GM18951 (cell line): ENCODE measurements around the gene SECISBP2.
"Not testable (repeated sequence)": the region's sequence is repeated elsewhere in the genome, so short reads cannot be mapped to it uniquely, and the experiment has no call there.

Experiments used
- POLR2A ChIP-seq: IDR thresholded peaks from 4 replicates; pipeline ENCODE4 v1.6.1; 2011; ENCODE audit warnings: mild to moderate bottlenecking; ENCODE audit not compliant: insufficient read length, insufficient read depth; ENCODE audit errors: extremely low read depth
- in situ Hi-C: fragments of 300-500 bp; cut with MboI; formaldehyde crosslinking; loops from one replicate; pipeline ENCODE4 v1.12.0; 2022; ENCODE audit warnings: low sequenced_read_pairs, mixed read lengths, inconsistent platforms; ENCODE audit not compliant: unreplicated experiment

SECISBP2 gene

DNA sequence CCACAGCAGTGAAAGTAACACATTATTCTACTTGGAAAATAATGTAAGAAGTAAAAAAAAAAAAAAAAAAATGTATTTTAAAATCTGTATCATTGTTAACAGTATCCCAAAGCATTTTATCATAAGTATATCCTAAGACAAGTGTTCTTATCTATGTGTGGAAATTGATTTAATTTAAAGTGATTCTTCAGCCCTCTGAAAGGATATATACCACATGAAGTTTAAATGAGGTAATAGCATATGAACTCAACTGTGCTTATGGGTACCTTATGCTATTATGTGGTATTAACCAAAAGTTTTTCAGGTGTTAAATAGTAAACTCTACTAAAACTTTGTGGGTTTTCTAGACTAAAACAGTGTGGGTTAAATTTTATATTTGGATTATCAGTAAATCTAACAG is 2.8 kb upstream of the SECISBP2 start:
- no peak for TF ChIP-seq POLR2A
- in situ Hi-C loops: no loop called here

- in situ Hi-C loops: no loop called here
- peak; percentile 37 for TF ChIP-seq POLR2A
These were observed 1.0 kb upstream of the SECISBP2 start for GRCh38 chr9:89317282-89317681.

DNA sequence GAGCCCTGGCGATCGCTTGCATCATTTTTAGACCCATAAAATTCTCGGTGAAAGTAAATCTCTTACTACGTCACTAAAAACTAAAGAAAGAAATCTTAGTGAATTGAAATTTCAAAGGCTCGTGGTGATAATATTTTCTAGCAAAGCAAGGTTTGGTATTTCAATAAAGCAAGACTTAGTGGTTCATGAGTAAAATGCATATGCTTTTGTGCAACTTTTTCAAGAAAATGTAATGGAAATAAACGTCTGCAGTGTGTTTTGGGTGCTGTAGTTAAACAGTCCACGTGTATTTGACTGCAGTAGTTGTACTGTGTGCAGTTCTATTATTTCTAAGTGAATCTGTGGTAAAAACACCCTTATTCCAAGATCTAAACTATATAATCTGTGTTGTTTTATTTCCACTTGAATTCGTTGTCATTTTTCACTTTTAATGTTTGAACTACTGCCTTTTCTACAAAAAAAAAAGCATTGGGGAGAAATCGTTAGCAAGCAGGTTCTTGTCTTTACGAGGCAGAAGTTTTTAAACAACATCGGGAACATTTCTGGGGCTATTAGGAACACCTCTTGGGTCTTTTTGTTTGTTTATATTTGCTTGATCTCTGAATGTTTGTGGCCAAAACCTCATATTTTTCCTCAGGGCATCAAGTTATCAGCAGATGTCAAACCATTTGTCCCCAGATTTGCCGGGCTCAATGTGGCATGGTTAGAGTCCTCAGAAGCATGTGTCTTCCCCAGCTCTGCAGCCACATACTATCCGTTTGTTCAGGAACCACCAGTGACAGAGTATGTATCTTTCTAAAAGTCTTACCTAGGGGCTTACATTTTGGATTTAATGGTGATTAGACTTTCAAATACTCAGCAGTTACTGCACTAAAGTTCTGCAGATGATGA is 960 bp downstream of the SECISBP2 start:
- in situ Hi-C loops: no loop called here
- TF ChIP-seq POLR2A: no peak

GRCh38 chr9:89323390-89323789 is 5.1 kb downstream of the SECISBP2 start:
- TF ChIP-seq POLR2A: no peak
- in situ Hi-C loops: no loop called here

DNA sequence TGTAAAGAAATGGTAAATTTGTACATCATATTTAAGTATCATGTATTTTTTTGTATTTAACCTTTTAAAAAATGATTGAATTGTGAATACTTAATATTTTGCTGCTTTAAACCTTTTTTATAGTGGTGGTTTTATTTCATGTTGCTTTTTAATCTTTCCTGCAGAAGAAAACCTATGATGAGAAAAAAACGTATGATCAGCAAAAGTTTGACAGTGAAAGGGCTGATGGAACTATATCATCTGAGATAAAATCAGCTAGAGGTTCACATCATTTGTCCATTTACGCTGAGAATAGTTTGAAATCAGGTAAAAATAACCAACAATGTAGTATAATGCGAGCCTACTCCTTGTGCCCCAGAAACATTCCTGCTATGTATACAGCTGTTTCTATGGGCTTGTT is 7.4 kb downstream of the SECISBP2 start:
- no peak for TF ChIP-seq POLR2A
- in situ Hi-C loops: no loop called here

GRCh38 chr9:89328064-89328463 is 9.8 kb downstream of the SECISBP2 start:
- in situ Hi-C loops: no loop called here
- TF ChIP-seq POLR2A: no peak

GRCh38 chr9:89329917-89330316 is 11.6 kb downstream of the SECISBP2 start:
- in situ Hi-C loops: no loop called here
- TF ChIP-seq POLR2A: no peak

- TF ChIP-seq POLR2A: no peak
- in situ Hi-C loops: no loop called here
These were observed 12.2 kb downstream of the SECISBP2 start for GRCh38 chr9:89330513-89330912.

DNA sequence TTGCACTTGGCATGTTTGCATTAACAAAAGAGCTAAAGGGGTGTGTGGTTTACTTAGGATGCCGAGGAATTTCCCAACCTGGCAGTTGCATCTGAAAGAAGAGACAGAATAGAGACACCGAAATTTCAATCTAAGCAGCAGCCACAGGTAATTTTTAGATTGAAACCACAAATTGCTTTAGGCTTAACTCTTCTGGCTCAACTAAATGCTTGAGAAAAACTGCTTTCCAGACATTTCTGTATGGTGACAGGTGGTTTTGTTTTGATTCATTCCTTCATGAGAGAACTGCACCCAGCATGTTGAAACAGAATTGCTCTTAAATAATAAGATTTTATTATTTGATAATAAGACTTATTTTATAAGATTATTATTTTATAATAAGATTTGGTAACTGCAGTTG is 21.5 kb downstream of the SECISBP2 start:
- no peak for TF ChIP-seq POLR2A
- in situ Hi-C loops: no loop called here

DNA sequence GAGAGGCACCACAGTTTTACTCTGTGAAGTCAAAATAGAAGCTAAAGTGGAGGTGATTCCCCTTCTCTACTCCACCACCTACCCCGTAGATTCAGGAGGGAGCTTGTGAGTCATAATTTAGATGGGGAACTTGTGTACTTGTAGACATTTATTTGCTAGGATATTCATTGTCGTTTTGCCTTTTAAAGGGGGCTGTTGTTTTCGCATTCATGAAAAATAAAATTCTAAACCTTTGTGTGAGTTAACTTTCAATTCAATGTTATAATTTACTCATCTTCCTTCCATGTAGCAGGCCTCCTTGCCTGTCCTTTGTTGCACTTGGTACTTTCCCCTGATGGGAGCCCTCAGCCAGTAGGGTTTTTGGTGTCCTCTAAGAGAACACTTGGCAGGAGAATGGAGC is 22.0 kb downstream of the SECISBP2 start:
- in situ Hi-C loops: no loop called here
- no peak for TF ChIP-seq POLR2A

GRCh38 chr9:89342213-89342612 is 23.9 kb downstream of the SECISBP2 start:
- in situ Hi-C loops: no loop called here
- no peak for TF ChIP-seq POLR2A

DNA sequence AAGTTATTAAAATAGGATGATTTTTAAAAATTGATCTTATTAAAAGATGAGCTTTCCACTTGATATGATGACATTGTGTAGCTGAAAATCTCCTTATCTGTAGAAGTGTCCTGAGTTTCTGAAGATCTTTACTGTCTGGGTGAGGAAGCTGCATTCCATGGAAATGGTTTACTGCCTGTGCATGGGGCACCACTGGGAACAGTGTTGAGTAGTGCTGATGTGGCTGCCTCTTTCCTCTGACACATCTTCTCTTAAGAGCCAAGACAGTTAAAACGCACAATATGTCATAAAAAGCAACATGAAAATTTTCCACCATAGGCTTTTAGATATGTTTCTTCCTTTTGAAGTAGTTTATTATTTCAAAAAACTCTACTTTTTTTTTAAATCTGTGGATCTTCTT is 24.6 kb downstream of the SECISBP2 start:
- no peak for TF ChIP-seq POLR2A
- in situ Hi-C loops: no loop called here

- in situ Hi-C loops: not testable (repeated sequence)
These were observed 25.5 kb downstream of the SECISBP2 start for GRCh38 chr9:89343812-89344211.

GRCh38 chr9:89345476-89345875 is 27.2 kb downstream of the SECISBP2 start:
- no peak for TF ChIP-seq POLR2A
- in situ Hi-C loops: no loop called here

- no peak for TF ChIP-seq POLR2A
- in situ Hi-C loops: no loop called here
These were observed 28.4 kb downstream of the SECISBP2 start for GRCh38 chr9:89346696-89347095.

DNA sequence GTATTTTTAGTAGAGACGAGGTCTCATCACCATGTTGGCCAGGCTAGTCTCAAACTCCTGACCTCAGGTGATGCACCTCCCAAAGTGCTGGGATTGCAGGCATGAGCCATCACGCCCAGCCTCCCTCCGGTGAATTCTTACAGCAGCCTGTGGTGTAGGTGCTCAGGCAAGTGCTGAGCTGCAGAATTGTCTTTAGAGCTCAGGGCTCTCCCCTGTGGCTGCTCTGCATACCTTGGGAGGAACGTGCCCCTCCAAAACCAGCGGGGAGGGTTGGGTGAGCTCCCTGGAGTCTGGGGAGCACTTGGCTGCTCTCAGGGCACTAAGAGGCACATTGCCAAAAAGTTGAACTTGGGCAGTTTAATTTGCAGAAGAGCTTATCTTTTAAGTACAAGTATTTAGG is 29.4 kb downstream of the SECISBP2 start:
- in situ Hi-C loops: no loop called here
- no peak for TF ChIP-seq POLR2A
